DMS79 treated with DMSO at 0.1 percent for 48 hours (cell line): Measurements from ENCODE around the gene GTF2H2C.
"Not testable (repeated sequence)": the region's sequence is repeated elsewhere in the genome, so short reads cannot be mapped to it uniquely, and the experiment has no call there.

Source experiments
- DNase-seq: peaks from one replicate; lab custom pipeline; 2025; lab: John Stamatoyannopoulos, UW

Gene GTF2H2C

GRCh38 chr5:69559908-69560330 lies at the start of gene GTF2H2C:
Gene GTF2H2C (plus strand): TSS chr5:69560191. CDS start chr5:69565133, 4,942 bp downstream.
- not testable (repeated sequence) for DNase-seq

- no peak for DNase-seq
Measured at GRCh38 chr5:69510694-69511093, 49.3 kb upstream of the GTF2H2C start.

GRCh38 chr5:69512740-69513260 lies 47.2 kb upstream of the GTF2H2C start:
- DNase-seq, result no peak

- DNase-seq, result not testable (repeated sequence)
Measured at GRCh38 chr5:69515570-69515969, 44.4 kb upstream of the GTF2H2C start.

- no peak for DNase-seq
Measured at GRCh38 chr5:69516769-69517168, 43.2 kb upstream of the GTF2H2C start.

GRCh38 chr5:69517763-69518212 lies 42.2 kb upstream of the GTF2H2C start:
- DNase-seq, result peak; percentile 58

GRCh38 chr5:69519285-69519684 lies 40.7 kb upstream of the GTF2H2C start:
- no peak for DNase-seq

- no peak for DNase-seq
Measured at GRCh38 chr5:69522035-69522434, 38.0 kb upstream of the GTF2H2C start.

GRCh38 chr5:69525490-69525889 lies 34.5 kb upstream of the GTF2H2C start:
- DNase-seq, result no peak

- no peak for DNase-seq
Measured at GRCh38 chr5:69526660-69527059, 33.3 kb upstream of the GTF2H2C start.

GRCh38 chr5:69527128-69527770 lies 32.7 kb upstream of the GTF2H2C start:
- no peak for DNase-seq

- peak; percentile 71 for DNase-seq
Measured at GRCh38 chr5:69528035-69528434, 32.0 kb upstream of the GTF2H2C start.

- DNase-seq, result no peak
Measured at GRCh38 chr5:69528609-69529008, 31.4 kb upstream of the GTF2H2C start.

GRCh38 chr5:69530561-69531405 lies 29.2 kb upstream of the GTF2H2C start:
- peak; percentile 2 for DNase-seq

GRCh38 chr5:69531406-69531801 lies 28.6 kb upstream of the GTF2H2C start:
- DNase-seq, result no peak

- DNase-seq, result not testable (repeated sequence)
Measured at GRCh38 chr5:69537911-69538310, 22.1 kb upstream of the GTF2H2C start.

GRCh38 chr5:69538735-69539134 lies 21.3 kb upstream of the GTF2H2C start:
- DNase-seq, result not testable (repeated sequence)

GRCh38 chr5:69541347-69541746 lies 18.6 kb upstream of the GTF2H2C start:
- DNase-seq, result not testable (repeated sequence)

- DNase-seq, result not testable (repeated sequence)
Measured at GRCh38 chr5:69542838-69543618, 17.0 kb upstream of the GTF2H2C start.

GRCh38 chr5:69544602-69545001 lies 15.4 kb upstream of the GTF2H2C start:
- not testable (repeated sequence) for DNase-seq

- DNase-seq, result not testable (repeated sequence)
Measured at GRCh38 chr5:69560587-69561431, 818 bp downstream of the GTF2H2C start.
